ENCODE data around the gene SPEM2. TPM values are rescaled to one million over a fixed set of nuclear protein-coding genes. Genes with fewer than 3 reads are reported as not detected.

Gene SPEM2
- total RNA-seq, 2 donors from 2014 or later = not detected

- Mint-ChIP-seq H3K4me1 (ENCODE audit: low read depth) (no peaks in the 10 kb centered on the region), H3K9me3 (no peaks in the 10 kb centered on the region), H3K4me3 (no peak overlapping the region), H3K27ac (no peak overlapping the region), H3K36me3 (ENCODE audit: insufficient read depth in 2 of 2) (no peaks in the 10 kb centered on the region), H3K27me3 (ENCODE audit: low read depth) (no peaks in the 10 kb centered on the region)
- ATAC-seq (replicated peaks in 1 of 2) (no peak), DNase-seq (no peak)
Observed at GRCh38 chr17:7417056-7417655, 8.3 kb upstream of the SPEM2 start.

DNA sequence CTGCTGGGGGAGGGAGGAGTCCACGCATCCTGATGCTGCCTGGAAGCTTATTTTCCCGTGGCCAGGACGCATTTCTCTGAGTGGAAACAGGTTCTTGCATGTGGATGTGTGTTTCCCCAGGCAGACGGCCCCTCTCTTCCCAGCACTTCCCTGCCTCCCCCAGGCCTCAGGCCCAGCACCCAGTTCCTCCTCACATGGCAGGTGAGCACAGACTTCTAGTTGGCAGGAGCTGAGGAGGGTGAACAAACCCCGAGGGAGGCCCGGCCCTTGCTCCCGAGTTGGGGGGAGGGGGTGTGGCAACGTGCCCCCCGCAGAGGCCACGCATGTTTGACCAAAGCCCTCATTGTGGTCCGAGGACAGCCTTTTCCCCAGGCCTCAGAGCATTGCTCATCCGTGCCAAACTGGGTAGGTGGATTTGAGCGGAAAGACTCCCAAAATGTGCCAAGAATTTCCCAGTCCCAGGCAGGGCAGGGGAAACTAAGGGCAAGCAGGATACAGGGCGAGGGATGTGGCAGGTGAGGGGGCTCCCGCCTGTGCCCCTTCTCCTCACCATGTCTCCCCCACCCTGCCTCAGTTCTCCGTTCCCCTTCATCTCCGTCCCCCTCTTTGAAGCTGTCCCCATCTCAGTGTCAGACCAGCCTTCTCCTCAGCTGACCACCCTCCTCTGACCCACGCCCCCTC is 6.8 kb upstream of the SPEM2 start:
- Mint-ChIP-seq H3K4me3 (no peak overlapping the region), H3K27me3 (ENCODE audit: low read depth) (no peaks in the 10 kb centered on the region), H3K4me1 (ENCODE audit: low read depth) (no peaks in the 10 kb centered on the region), H3K36me3 (ENCODE audit: insufficient read depth in 2 of 2) (no peaks in the 10 kb centered on the region), H3K9me3 (no peaks in the 10 kb centered on the region), H3K27ac (no peak overlapping the region)
- DNase-seq = no peak
- no peak for ATAC-seq (replicated peaks in 1 of 2)

DNA sequence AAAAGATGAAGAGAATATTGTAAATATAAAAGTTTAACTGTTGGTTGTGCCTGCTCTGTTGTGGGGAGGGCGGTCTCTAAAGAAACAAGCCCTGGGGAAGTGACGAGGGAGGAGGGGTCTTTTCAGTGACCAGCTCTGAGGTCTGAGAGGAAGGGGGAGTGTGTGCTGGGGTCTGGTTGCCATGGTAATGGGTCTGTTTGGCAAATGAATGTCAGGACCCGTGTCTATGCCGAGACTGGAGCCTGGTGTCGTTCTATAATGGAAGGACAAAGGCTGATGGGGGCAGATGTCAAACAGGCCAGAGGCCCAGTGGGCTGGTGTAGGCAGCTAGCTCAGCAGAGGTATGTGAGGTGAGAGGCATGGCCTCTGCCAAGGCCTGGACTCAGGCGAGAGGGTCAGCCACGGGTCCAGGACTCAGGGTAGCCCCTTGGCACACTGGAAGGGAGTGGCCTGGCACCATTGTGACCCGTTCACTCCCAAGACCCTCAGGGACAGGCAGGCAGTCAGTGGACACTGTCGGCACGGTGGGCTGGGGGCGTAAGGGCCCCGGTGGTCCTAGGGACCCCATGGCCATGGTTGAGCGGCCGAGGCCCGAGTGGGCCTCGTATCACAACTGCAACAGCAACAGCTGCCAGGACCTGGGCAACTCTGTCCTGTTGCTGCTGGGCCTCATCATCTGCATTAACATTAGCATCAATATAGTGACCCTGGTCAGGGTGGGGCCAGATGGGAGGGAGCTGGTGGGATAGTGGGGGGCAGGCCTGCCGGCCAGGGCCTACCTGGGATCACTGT is 5.4 kb upstream of the SPEM2 start, which contains the start of gene SPEM1:
Gene SPEM1, plus strand, starts transcription at position 506 of the 792 bp plus-strand sequence. Its CDS starts 61 bp downstream, at position 567.
- ATAC-seq (replicated peaks in 1 of 2) (no peak), DNase-seq (no peak)
- Mint-ChIP-seq H3K9me3 (no peaks in the 10 kb centered on the region), H3K4me1 (ENCODE audit: low read depth) (no peaks in the 10 kb centered on the region), H3K27ac (no peak within 1 kb of the TSS), H3K27me3 (ENCODE audit: low read depth) (no peaks in the 10 kb centered on the region), H3K4me3 (no peak within 1 kb of the TSS), H3K36me3 (ENCODE audit: insufficient read depth in 2 of 2) (no peaks in the 10 kb centered on the region)

GRCh38 chr17:7421186-7421585 is 4.2 kb upstream of the SPEM2 start:
- H3K27ac Mint-ChIP-seq = no peak overlapping the region
- H3K4me1 Mint-ChIP-seq (ENCODE audit: low read depth) = no peaks in the 10 kb centered on the region
- DNase-seq (no peak), ATAC-seq (replicated peaks in 1 of 2) (no peak)
- H3K9me3 Mint-ChIP-seq = no peaks in the 10 kb centered on the region
- H3K36me3 Mint-ChIP-seq (ENCODE audit: insufficient read depth in 2 of 2) = no peaks in the 10 kb centered on the region
- H3K4me3 Mint-ChIP-seq = no peak overlapping the region
- no peaks in the 10 kb centered on the region for H3K27me3 Mint-ChIP-seq (ENCODE audit: low read depth)

DNA sequence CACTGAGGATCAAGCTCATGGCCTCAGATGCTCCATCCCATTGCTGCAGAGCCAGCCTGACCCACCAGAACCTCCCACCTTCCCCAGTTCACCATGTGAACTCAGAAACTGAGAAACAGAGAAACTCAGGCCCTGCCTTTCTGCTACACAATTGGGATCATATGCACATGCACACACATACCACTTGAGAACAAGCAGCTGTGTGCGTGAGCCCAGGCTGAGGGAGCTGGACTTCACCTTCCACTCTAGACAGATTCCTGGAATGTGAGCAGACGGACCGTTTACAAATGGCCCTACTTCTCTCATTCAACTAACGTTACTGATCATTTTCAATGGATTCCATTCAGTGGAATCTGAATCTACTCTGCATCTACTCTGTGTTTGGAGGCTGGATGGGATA is 1.7 kb upstream of the SPEM2 start:
- no peak for DNase-seq
- H3K27ac Mint-ChIP-seq = no peak overlapping the region
- H3K9me3 Mint-ChIP-seq = no peaks in the 10 kb centered on the region
- H3K4me1 Mint-ChIP-seq (ENCODE audit: low read depth) = no peaks in the 10 kb centered on the region
- ATAC-seq (replicated peaks in 1 of 2) = no peak
- no peaks in the 10 kb centered on the region for H3K36me3 Mint-ChIP-seq (ENCODE audit: insufficient read depth in 2 of 2)
- H3K4me3 Mint-ChIP-seq = no peak overlapping the region
- no peaks in the 10 kb centered on the region for H3K27me3 Mint-ChIP-seq (ENCODE audit: low read depth)

DNA sequence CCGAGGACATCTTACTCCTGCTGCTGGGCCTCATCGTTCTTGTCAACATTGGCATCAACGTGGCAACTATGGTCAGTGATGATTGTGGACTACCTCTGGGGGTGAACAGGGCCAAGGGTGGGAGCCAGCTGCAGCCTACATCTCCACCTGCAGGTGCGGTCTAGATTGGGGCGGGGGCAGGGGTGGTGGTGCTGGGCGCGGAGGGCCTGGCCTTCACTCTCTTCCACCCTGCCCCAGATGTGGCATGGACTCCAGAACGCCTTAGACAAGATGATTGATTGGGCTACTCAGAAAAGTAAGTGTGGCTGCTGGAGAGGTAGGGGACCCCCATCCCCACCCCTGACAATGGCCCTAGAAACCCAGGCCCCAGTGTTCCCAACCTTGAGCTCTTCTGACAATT is 340 bp downstream of the SPEM2 start:
- ATAC-seq (replicated peaks in 1 of 2) (no peak), DNase-seq (no peak)
- Mint-ChIP-seq H3K4me1 (ENCODE audit: low read depth) (no peaks in the 10 kb centered on the region), H3K9me3 (no peaks in the 10 kb centered on the region), H3K27ac (no peak overlapping the region), H3K4me3 (no peak overlapping the region), H3K36me3 (ENCODE audit: insufficient read depth in 2 of 2) (no peaks in the 10 kb centered on the region), H3K27me3 (ENCODE audit: low read depth) (no peaks in the 10 kb centered on the region)

DNA sequence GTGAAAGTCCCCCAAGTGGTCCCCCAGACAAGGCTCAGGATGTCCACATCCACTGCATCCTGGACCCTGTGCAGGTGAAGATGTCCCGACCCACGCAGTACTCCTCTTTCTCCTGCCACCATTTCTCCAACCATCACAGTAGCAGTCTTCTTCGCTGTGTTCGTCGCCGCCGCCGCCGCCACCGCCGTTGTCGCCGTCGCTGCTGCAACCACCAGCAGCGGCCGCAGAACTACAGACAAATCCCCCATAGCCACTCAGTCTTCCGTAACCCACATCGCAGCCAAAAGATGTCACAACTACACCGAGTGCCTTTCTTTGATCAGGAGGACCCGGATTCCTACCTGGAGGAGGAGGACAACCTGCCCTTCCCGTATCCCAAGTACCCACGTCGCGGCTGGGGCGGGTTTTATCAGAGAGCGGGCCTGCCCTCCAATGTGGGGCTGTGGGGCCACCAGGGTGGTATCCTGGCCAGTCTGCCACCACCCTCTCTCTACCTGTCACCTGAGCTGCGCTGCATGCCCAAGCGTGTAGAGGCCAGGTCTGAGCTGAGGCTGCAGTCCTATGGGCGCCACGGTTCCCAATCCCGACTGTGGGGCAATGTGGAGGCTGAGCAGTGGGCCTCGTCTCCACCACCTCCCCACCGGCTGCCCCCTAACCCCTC is 917 bp downstream of the SPEM2 start:
- Mint-ChIP-seq H3K4me1 (ENCODE audit: low read depth) (no peaks in the 10 kb centered on the region), H3K4me3 (no peak overlapping the region), H3K27me3 (ENCODE audit: low read depth) (no peaks in the 10 kb centered on the region), H3K9me3 (no peaks in the 10 kb centered on the region), H3K27ac (no peak overlapping the region), H3K36me3 (ENCODE audit: insufficient read depth in 2 of 2) (no peaks in the 10 kb centered on the region)
- no peak for DNase-seq
- no peak for ATAC-seq (replicated peaks in 1 of 2)

- no peaks in the 10 kb centered on the region for H3K4me1 Mint-ChIP-seq (ENCODE audit: low read depth)
Observed at GRCh38 chr17:7426896-7427489, 1.6 kb downstream of the SPEM2 start.

DNA sequence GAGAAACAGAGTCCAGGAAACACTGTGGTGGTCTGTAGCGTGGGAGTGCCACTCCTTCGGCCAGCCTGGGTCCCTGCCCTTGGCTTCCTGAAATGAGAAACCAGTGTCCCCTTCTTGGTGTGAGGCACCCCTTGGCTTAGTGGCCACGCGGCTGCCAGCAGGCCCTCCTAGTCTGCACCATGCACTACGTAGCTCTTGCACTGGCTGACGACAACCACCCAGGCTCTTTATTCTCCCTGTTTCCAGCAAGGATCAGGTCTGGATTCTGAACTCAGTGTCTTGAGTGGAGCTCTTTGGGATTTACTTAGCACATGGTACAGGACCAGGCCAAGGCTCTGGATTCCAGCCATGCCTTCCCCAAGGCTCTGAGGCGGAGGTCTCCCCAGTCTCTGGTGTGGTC is 2.1 kb downstream of the SPEM2 start:
- Mint-ChIP-seq H3K36me3 (ENCODE audit: insufficient read depth in 2 of 2) (no peaks in the 10 kb centered on the region), H3K4me3 (no peak overlapping the region), H3K4me1 (ENCODE audit: low read depth) (no peaks in the 10 kb centered on the region), H3K9me3 (no peaks in the 10 kb centered on the region), H3K27me3 (ENCODE audit: low read depth) (no peaks in the 10 kb centered on the region), H3K27ac (no peak overlapping the region)
- DNase-seq = no peak
- no peak for ATAC-seq (replicated peaks in 1 of 2)

More at GRCh38 chr17:7426896-7427489, 1.6 kb downstream of the SPEM2 start:
- H3K27me3 Mint-ChIP-seq (ENCODE audit: low read depth) = no peaks in the 10 kb centered on the region
- no peak for DNase-seq
- H3K36me3 Mint-ChIP-seq (ENCODE audit: insufficient read depth in 2 of 2) = no peaks in the 10 kb centered on the region
- H3K27ac Mint-ChIP-seq = no peak overlapping the region
- H3K9me3 Mint-ChIP-seq = no peaks in the 10 kb centered on the region
- H3K4me3 Mint-ChIP-seq = no peak overlapping the region
- ATAC-seq (replicated peaks in 1 of 2) = no peak

- no peak for DNase-seq
- H3K27me3 Mint-ChIP-seq (ENCODE audit: low read depth) = no peaks in the 10 kb centered on the region
- H3K4me1 Mint-ChIP-seq (ENCODE audit: low read depth) = no peaks in the 10 kb centered on the region
- no peak within 1 kb of the TSS for H3K27ac Mint-ChIP-seq
- H3K36me3 Mint-ChIP-seq (ENCODE audit: insufficient read depth in 2 of 2) = no peaks in the 10 kb centered on the region
- no peaks in the 10 kb centered on the region for H3K9me3 Mint-ChIP-seq
- no peak within 1 kb of the TSS for H3K4me3 Mint-ChIP-seq
- ATAC-seq (replicated peaks in 1 of 2) = no peak
Observed at GRCh38 chr17:7428557-7428956, 3.1 kb downstream of the SPEM2 start, which contains the start of gene SPEM3. TSS of gene SPEM3 (plus strand) at chr17:7428857. CDS start at chr17:7428903, 46 bp downstream.

DNA sequence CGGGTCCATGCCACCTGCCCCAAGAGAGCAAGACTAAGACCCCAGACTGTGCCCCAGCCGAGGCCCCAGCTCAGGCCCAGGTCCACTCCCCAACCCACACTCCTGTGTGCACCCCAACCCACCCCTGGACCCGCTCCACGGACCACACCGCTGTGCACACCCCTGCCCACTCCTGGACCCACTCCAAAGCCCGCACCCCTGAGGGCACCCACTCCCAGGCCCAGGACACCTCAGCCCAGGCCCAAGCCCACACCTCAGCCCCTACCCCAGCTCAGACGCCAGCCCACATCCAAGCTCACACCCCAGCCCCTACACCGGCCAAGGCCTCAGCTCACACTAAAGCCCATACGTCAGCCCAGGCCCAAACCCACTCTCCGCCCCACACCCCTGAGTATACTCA is 4.3 kb downstream of the SPEM2 start:
- DNase-seq (no peak), ATAC-seq (replicated peaks in 1 of 2) (no peak)
- Mint-ChIP-seq H3K4me3 (no peak overlapping the region), H3K27ac (no peak overlapping the region), H3K36me3 (ENCODE audit: insufficient read depth in 2 of 2) (no peaks in the 10 kb centered on the region), H3K27me3 (ENCODE audit: low read depth) (no peaks in the 10 kb centered on the region), H3K4me1 (ENCODE audit: low read depth) (no peaks in the 10 kb centered on the region), H3K9me3 (no peaks in the 10 kb centered on the region)

GRCh38 chr17:7431231-7431630 is 5.8 kb downstream of the SPEM2 start:
- Mint-ChIP-seq H3K27ac (no peak overlapping the region), H3K27me3 (ENCODE audit: low read depth) (no peaks in the 10 kb centered on the region), H3K36me3 (ENCODE audit: insufficient read depth in 2 of 2) (no peaks in the 10 kb centered on the region), H3K4me1 (ENCODE audit: low read depth) (peaks cover 4% of the 10 kb centered on the region), H3K9me3 (no peaks in the 10 kb centered on the region), H3K4me3 (no peak overlapping the region)
- DNase-seq (no peak), ATAC-seq (replicated peaks in 1 of 2) (no peak)

- H3K4me3 Mint-ChIP-seq = no peak overlapping the region
- no peak overlapping the region for H3K27ac Mint-ChIP-seq
- H3K27me3 Mint-ChIP-seq (ENCODE audit: low read depth) = no peaks in the 10 kb centered on the region
- no peaks in the 10 kb centered on the region for H3K36me3 Mint-ChIP-seq (ENCODE audit: insufficient read depth in 2 of 2)
- DNase-seq (no peak), ATAC-seq (replicated peaks in 1 of 2) (no peak)
- H3K9me3 Mint-ChIP-seq = no peaks in the 10 kb centered on the region
- H3K4me1 Mint-ChIP-seq (ENCODE audit: low read depth) = peaks cover 12% of the 10 kb centered on the region
Observed at GRCh38 chr17:7432296-7432695, 6.9 kb downstream of the SPEM2 start.

Measured in activated T-cell treated with anti-CD3 and anti-CD28 coated beads, Interleukin-2, amount 50 U/mL, for 72 hours (primary cell).